Panc1 (cell line): ENCODE results near the gene PIK3R1. TPM values are rescaled to one million over a fixed set of nuclear protein-coding genes. Genes with fewer than 3 reads are reported as not detected.

ENCODE experiments used
- ATAC-seq: fragments of 200-7000 bp; cut with Tn5 transposase; 2 replicates; pipeline ENCODE4 v1.9.1; 2020; ENCODE audit warnings: mild to moderate bottlenecking, moderate library complexity
- BruUV-seq: library from RNA; stranded (reverse); fragments of 400-500 nt; replicated peaks from 2 replicates; lab custom pipeline; 2021; lab: Mats Ljungman, UMichigan
- CTCF ChIA-PET: fragments of 300-600 bp; sonication (Branson Sonifier 250); formaldehyde crosslinking; loops from one replicate; lab custom pipeline; 2022; ENCODE audit warnings: antibody characterized with exemption; lab: Charles Lee
- POLR2A ChIA-PET: fragments of 300-600 bp; sonication (Branson Sonifier 250); formaldehyde crosslinking; loops from one replicate; lab custom pipeline; 2022; ENCODE audit warnings: antibody characterized with exemption; lab: Charles Lee
- DNase-seq: peaks from one replicate; pipeline ENCODE4 v3.0.0-alpha.2; 2010; ENCODE audit warnings: low read depth, low spot score
- H3K27ac ChIP-seq: 2 replicates; pipeline ENCODE4 v1.5.1; 2011; ENCODE audit warnings: mild to moderate bottlenecking, low read length, inconsistent platforms
- H3K27me3 ChIP-seq: fragments of 200-500 bp; sonication (Bioruptor generic); 2 replicates; pipeline ENCODE4 v1.6.0; 2014; ENCODE audit warnings: low read length, inconsistent platforms; ENCODE audit not compliant: control insufficient read depth, insufficient read depth
- H3K36me3 ChIP-seq: fragments of 200-500 bp; sonication (Bioruptor generic); 2 replicates; pipeline ENCODE4 v1.5.1; 2014; ENCODE audit warnings: inconsistent platforms, mild to moderate bottlenecking, low read length, moderate library complexity; ENCODE audit not compliant: control insufficient read depth, insufficient read depth
- H3K4me1 ChIP-seq: 2 replicates; pipeline ENCODE4 v1.5.1; 2011; ENCODE audit warnings: inconsistent platforms, mild to moderate bottlenecking, low read length, moderate library complexity; ENCODE audit not compliant: control insufficient read depth, insufficient read depth
- H3K4me3 ChIP-seq, 2 experiments: 2 replicates each; pipeline ENCODE4 v1.5.1; 2011 to 2012; ENCODE audit warnings: low read depth in 2 of 2, low read length in 2 of 2, mild to moderate bottlenecking in 2 of 2, inconsistent platforms in 1 of 2, moderate library complexity in 1 of 2
- H3K9me3 ChIP-seq: fragments of 200-500 bp; sonication (Bioruptor generic); 2 replicates; pipeline ENCODE4 v1.5.1; 2014; ENCODE audit warnings: low read depth, mild to moderate bottlenecking, inconsistent platforms, low read length, moderate library complexity; ENCODE audit not compliant: control insufficient read depth, insufficient read depth
- CTCF ChIP-seq: fragments of 450-650 bp; IDR thresholded peaks from 2 replicates; pipeline ENCODE4 v1.5.1; 2017; ENCODE audit warnings: mild to moderate bottlenecking
- POLR2AphosphoS5 ChIP-seq: IDR thresholded peaks from 2 replicates; pipeline ENCODE4 v1.6.1; 2012; ENCODE audit warnings: mild to moderate bottlenecking, low read depth, low read length, moderate library complexity
- REST ChIP-seq, 2 experiments: IDR thresholded peaks; 2 replicates each; pipeline ENCODE4 v1.6.1; 2011 to 2012; ENCODE audit warnings: low read depth in 2 of 2, control low read depth in 1 of 2, low read length in 1 of 2, mild to moderate bottlenecking in 1 of 2, moderate library complexity in 1 of 2; ENCODE audit not compliant: insufficient read depth in 1 of 2
- SIN3A ChIP-seq: IDR thresholded peaks from 2 replicates; pipeline ENCODE4 v1.6.1; 2012; ENCODE audit warnings: low read depth, mild to moderate bottlenecking, low read length, moderate library complexity, borderline replicate concordance; ENCODE audit not compliant: insufficient read depth
- TCF7L2 ChIP-seq: IDR thresholded peaks from 2 replicates; pipeline ENCODE4 v1.6.1; 2011; ENCODE audit warnings: mild to moderate bottlenecking, low read depth, low read length, inconsistent platforms
- in situ Hi-C: cut with HindIII; loops from 2 replicates; pipeline ENCODE4 v1.10.0; 2016; ENCODE audit warnings: low sequenced_read_pairs, low pct_unique_long_range_greater_than_20kb
- intact Hi-C: fragments of 100-400 bp; cut with micrococcal nuclease; formaldehyde crosslinking; loops from one replicate; pipeline ENCODE4 v1.10.0; 2022; ENCODE audit not compliant: unreplicated experiment
- total RNA-seq: library from RNA; stranded (reverse); gene quantifications from one replicate; pipeline ENCODE4 v1.2.1, GENCODE V29; 2021; ENCODE audit not compliant: unreplicated experiment

Gene PIK3R1
- total RNA-seq, 1 experiment from 2014 or later, result 23.4 TPM

- Histone ChIP-seq H3K27me3 (no peaks in the 10 kb centered on the region), H3K4me1 (peaks cover 71% of the 10 kb centered on the region), H3K9me3 (no peaks in the 10 kb centered on the region), H3K36me3 (no peaks in the 10 kb centered on the region), H3K27ac (peak overlapping the region; percentile 83), H3K4me3 (no peak overlapping the region)
- BruUV-seq, result no TSS peak
- TF ChIP-seq POLR2AphosphoS5, result no peak
- no peak for TF ChIP-seq CTCF
- TF ChIP-seq TCF7L2, result no peak
- TF ChIP-seq SIN3A, result no peak
- TF ChIP-seq REST (IDR thresholded peaks at IDR 0.05; ENCODE audit: insufficient read depth in 1 of 2, low read depth in 2 of 2, low read length in 1 of 2), result no peak
- no peak for DNase-seq
- ChIA-PET CTCF (no interaction called here), POLR2A (no interaction called here)
- intact Hi-C loops (no loop called here), in situ Hi-C loops (no loop called here)
- no peak for ATAC-seq
Observed at GRCh38 chr5:68240771-68241170, 25.2 kb downstream of the PIK3R1 start.

- POLR2A ChIA-PET, result no interaction called here
- Histone ChIP-seq H3K9me3 (no peaks in the 10 kb centered on the region), H3K27ac (peak overlapping the region; percentile 64), H3K4me1 (peaks cover 61% of the 10 kb centered on the region), H3K27me3 (no peaks in the 10 kb centered on the region), H3K36me3 (no peaks in the 10 kb centered on the region), H3K4me3 (no peak overlapping the region)
- TF ChIP-seq CTCF, result no peak
- TF ChIP-seq TCF7L2, result no peak
- no peak for TF ChIP-seq REST (IDR thresholded peaks at IDR 0.05; ENCODE audit: insufficient read depth in 1 of 2, low read depth in 2 of 2, low read length in 1 of 2)
- TF ChIP-seq SIN3A, result no peak
- TF ChIP-seq POLR2AphosphoS5, result no peak
- ATAC-seq (no peak), DNase-seq (no peak)
- intact Hi-C loops (no loop called here), in situ Hi-C loops (no loop called here)
- CTCF ChIA-PET, result no interaction called here
- BruUV-seq, result no TSS peak
Observed at GRCh38 chr5:68242743-68243142, 27.2 kb downstream of the PIK3R1 start.
